Kidney tubule cell (primary cell): Measurements from ENCODE around the gene RGS12.
A peak's percentile ranks its signal among the peaks of the same experiment; 100 is the strongest.
"Not testable (repeated sequence)": the region's sequence is repeated elsewhere in the genome, so short reads cannot be mapped to it uniquely, and the experiment has no call there.

Experiments
- DNase-seq: peaks from one replicate; pipeline ENCODE4 v3.0.0-alpha.2; 2018; ENCODE audit warnings: low spot score

The RGS12 gene

GRCh38 chr4:3296651-3297050 lies 3.8 kb downstream of the RGS12 start:
- no peak for DNase-seq

DNA sequence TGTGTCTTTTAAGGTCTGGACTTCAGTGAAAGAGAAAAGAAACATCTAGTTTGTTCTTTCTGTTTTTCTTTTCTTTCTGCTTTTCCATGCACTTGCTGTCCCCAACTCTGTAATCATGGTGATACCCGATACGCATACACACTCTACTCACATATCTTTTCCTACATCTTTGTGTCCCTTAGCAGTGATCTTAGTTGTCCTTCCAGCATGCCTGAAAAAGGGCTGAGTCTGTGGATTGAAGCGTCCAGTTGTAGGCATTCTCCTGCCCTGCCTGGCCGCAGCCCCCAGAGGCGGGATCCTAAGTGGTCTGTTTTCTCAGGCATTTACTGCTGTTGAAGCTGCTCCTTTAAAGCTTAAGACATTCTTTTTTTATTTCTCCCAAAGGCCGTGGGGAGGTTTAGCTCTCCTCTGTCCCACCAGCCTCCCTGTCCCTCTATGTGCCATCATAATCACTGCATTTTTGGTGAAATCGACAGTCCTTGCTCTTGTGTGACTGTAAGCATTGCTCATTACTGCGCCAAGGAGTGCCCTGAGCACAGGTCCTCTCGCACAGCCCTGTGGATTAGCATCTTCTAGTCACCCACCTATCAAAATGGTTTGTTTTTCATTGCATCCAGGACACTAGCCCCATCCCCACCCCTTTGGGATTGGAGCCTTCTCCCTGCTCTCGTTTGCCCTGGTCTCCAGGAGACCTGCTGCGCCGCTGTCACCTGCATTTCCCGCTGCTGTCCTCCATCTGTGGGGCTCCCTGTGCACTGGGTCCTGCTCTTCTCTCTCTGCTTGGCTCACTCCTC lies 4.4 kb downstream of the RGS12 start:
- DNase-seq = no peak

- no peak for DNase-seq
Measured at GRCh38 chr4:3299122-3299975, 6.5 kb downstream of the RGS12 start.

- DNase-seq = no peak
Measured at GRCh38 chr4:3299976-3300671, 7.3 kb downstream of the RGS12 start.

DNA sequence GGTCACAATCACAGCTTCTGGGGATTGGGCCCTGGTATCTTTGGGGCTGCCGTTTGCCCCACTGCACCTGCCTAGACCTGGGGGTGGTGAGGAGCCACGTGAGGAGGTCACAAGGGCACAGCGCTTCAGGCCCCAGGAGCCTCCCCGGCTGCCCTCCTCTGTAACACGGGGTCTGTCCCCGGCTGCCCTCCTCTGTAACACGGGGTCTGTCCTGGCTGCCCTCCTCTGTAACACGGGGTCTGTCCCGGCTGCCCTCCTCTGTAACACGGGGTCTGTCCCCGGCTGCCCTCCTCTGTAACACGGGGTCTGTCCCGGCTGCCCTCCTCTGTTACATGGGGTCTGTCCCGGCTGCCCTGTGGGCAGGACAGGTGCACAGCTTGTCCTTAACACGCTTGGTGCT lies 8.1 kb downstream of the RGS12 start:
- not testable (repeated sequence) for DNase-seq

- no peak for DNase-seq
Measured at GRCh38 chr4:3301450-3302172, 8.8 kb downstream of the RGS12 start.

DNA sequence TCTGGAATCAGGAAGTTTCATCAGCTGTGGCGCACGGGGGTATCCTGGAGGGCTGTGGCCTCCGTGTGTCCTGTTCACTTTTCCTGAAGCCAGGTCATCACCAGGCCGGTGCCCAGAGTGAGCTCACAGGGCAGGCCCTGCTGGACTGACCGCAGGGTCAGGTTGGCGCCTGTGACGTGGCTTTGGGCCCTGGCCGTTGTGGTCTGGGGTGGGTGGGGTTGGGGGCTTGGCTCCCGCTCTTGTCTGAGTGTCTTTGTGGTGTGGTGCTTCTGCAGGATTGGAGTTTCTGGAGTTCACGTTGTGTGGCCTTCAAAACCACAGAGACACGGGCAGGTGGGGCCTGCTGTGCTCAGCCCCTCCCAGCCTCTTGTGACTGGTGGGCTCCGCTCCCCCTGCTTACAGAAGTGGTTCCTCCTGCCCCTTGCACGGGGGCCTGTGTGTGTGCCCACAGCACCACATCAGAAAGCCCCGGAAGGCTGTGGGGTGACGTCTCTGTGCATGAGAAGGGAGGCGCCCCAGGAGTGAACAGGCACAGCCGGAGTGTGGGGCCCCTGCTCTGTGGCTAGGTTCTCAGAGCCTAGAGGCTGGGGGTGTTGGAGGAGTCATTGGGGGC lies 9.5 kb downstream of the RGS12 start:
- no peak for DNase-seq

DNA sequence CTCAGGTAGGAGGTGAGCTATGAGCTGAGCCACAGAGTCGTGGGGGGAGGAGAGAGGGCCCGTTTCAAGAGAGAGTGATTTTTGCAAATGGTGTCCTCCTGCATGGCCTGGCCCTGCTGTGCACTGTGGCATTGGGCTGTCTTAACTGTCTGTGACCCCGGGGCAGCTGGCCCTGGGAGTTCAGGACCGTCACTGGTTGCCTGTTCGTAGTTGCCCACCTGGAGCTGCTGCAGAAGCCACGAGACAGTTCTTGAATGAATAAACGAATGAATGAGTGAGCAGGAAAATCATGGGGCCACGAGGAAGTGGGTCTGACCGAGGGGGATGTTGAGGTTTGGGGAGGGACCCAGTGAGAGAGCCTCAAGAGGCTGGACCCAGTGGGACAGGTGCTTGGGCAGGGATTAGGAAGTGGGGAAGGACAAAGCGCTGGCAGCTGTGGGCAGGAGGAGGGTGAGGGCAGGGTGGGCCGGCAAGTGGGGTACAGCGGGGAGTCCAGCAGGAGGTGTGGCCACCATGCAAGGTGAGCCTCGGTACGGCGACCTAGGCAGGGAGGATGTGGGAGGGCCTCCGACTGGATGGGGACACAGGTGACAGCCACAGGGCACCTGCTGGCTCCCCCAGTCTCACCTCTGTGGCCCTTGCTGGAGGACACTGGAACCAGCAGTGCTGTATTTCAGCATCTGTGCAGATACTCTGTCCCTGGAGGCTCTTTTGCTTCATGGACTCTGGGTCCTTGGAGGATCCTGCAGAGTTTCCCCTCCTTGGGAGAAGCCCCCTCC lies 10.2 kb downstream of the RGS12 start:
- DNase-seq = no peak

GRCh38 chr4:3303565-3303824 lies 10.7 kb downstream of the RGS12 start:
- DNase-seq = no peak

DNA sequence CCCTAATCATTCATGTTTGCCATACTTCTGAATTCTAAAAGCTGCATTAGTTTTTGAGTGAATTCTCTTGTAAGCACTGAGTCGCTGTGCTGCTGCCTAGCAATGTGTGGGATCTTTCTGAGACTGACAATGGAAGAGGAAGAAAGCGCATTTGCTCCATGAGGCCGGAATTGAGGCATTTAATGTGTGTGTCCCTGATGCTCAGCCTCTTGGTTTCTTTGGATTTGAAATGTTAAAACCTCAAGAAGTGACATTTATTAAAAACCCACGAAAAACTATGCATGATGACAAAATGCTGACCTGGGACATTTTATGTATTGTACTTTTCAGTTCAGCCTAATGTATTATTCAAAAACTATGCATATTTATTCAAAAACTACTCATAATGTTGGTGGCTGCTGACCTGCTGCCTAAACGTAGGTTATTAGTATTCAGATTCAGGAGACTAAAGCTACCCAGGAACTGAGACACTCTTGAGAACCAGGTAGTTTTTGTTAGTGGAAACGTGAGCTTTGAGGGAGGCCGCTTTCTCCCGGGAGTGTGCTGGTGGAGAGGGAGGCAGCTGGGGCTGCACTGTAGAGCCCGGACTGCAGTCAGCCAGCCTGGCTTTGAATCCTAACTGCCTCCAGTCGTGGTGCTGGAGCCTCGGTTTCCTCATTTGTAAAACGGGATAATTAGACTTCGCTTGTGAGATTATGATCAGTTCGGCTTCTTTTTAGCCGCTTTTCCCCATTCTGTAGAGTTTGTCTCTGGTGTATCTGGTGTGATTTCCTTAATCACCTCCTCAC lies 11.3 kb downstream of the RGS12 start:
- no peak for DNase-seq

DNA sequence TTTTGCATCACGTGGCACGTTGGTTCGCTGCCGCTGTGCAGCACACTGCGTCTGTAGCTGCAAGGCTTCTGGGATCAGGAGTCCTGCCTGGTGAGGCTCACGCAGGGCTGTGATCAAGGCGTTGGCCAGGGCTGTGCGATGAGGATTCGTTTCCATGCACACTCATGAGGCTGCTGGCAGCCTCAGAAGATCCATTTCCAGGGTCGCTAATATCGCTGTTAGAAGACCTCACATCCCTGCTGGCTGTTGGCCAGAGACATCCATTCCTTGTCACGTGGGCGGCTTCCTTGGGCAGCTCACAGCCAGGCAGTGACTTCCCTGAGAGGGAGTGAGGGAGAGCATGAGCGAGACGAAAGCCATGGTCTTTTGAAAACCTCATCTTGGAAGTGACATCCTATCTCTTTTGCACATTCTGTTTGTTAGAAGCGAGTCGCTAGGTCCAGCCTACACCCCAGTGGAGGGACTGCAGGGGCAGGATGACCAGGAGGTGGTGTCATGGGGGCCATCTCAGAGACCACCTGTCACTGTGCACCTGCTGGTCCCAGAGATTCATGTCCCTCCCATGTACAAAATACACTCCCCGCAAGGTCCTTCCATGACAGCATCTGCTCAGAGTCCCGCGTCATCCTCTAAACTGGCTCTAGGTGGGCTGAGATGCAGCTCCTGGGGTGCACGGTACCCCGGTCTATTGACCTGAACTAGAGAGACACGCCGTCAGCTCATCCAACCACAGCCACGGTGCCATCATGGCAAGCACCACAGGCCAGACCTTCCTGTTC lies 12.2 kb downstream of the RGS12 start:
- DNase-seq = peak; percentile 43

GRCh38 chr4:3305610-3306371 lies 13.0 kb downstream of the RGS12 start:
- DNase-seq = peak; percentile 47

DNA sequence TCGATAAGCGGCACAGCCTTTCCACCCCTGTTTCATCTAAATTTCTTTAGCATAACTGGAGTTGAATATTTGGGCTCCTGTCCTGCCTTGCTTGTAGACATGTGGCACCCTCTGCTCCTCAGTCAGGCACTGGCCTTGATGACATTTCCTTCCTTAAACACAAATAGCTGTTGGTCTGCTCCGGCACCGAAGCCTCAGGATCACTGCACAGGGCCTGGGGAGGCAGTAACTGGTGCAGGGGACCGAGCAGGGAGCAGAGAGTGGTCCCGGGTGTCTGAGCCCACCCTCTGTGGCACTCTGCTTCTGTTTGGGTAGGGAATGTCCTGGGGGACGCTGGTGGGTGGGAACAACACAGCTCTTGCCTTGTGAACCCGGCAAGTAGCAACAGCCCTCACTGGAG lies 13.6 kb downstream of the RGS12 start:
- DNase-seq = no peak

GRCh38 chr4:3307060-3307459 lies 14.2 kb downstream of the RGS12 start:
- no peak for DNase-seq

DNA sequence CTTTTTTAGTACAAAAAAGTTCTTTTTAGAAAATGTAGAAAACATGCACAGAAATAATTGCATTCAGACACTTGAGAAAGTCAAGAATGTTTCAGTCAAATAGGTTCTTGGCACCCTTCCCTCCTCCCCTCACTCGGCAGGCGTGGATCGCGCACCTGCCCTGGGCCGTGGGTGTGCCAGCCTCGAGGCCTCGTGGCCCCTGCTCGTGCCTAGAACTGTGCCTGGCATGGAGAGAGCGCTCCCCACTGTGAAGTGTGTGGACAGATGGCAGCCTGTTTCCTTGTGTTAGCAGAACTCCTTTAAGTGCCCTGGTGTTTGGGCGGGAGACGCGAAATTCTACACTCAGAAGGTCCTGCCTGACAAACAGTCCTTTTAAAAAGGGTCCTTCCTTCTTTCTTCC lies 14.7 kb downstream of the RGS12 start:
- DNase-seq = no peak

DNA sequence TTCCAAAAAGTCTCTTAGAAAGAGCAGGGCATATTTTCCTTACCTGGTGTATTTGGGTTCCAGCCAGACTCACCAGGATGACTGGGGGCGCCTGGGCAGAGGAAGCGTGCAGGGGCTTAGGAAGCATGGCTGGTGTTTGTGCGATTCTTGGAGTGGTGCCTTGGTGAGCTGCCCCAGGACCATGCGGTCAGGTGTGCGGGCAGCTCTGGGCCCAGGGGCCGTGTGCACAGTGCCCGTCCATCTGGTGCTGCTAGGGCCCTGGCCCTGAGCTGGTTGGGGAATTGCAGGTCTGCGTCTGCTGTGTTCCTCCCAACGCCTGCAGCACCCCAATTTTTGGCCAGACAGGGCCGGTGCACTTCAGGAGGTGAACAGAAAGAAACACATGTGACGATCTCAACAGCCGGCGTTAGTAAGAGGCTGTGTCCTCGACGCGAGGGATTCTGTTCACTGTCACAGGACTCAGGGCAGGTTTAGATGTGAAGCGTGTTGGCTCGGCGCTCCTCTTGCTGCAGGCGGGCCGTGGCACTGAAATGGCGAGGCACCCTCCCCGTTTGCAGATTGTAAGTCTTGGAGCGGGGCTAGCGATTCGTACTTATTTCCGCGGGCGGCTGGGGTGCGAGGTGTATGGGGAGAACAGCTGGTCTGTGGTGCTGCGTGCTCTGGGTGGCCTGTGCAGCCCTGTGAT lies 15.2 kb downstream of the RGS12 start:
- no peak for DNase-seq

GRCh38 chr4:3308691-3309090 lies 15.9 kb downstream of the RGS12 start:
- DNase-seq = no peak
